AG09309 (cell line): Measurements from ENCODE around the gene MAST4.
A peak's percentile ranks its signal among the peaks of the same experiment; 100 is the strongest.

Experiments used
- DNase-seq: peaks from one replicate; pipeline ENCODE4 v3.0.0-alpha.2; 2010; ENCODE audit warnings: low read depth
- H3K4me3 ChIP-seq: 2 replicates; pipeline ENCODE4 v1.5.1; 2011; ENCODE audit warnings: mild to moderate bottlenecking, low read depth, low read length, moderate library complexity; ENCODE audit not compliant: control insufficient read depth
- CTCF ChIP-seq: IDR thresholded peaks from 2 replicates; pipeline ENCODE4 v1.5.1; 2011; ENCODE audit warnings: mild to moderate bottlenecking, low read depth, low read length, inconsistent platforms; ENCODE audit not compliant: insufficient read depth, control insufficient read depth; ENCODE audit errors: missing control alignments

The MAST4 gene

GRCh38 chr5:66986009-66986408 is 389.8 kb downstream of the MAST4 start:
- TF ChIP-seq CTCF = no peak
- no peak overlapping the region for H3K4me3 ChIP-seq
- DNase-seq = no peak

- DNase-seq = no peak
- no peak overlapping the region for H3K4me3 ChIP-seq
- no peak for TF ChIP-seq CTCF
Observed at GRCh38 chr5:66986534-66986933, 390.3 kb downstream of the MAST4 start.

GRCh38 chr5:66987126-66987525 is 390.9 kb downstream of the MAST4 start:
- TF ChIP-seq CTCF = no peak
- no peak overlapping the region for H3K4me3 ChIP-seq
- no peak for DNase-seq

GRCh38 chr5:66987540-66987939 is 391.3 kb downstream of the MAST4 start:
- H3K4me3 ChIP-seq = no peak overlapping the region
- no peak for DNase-seq
- no peak for TF ChIP-seq CTCF

GRCh38 chr5:66987949-66988838 is 392.0 kb downstream of the MAST4 start:
- peak; percentile 72 for TF ChIP-seq CTCF
- DNase-seq = no peak
- no peak overlapping the region for H3K4me3 ChIP-seq

- no peak for TF ChIP-seq CTCF
- no peak overlapping the region for H3K4me3 ChIP-seq
- no peak for DNase-seq
Observed at GRCh38 chr5:66989286-66989685, 393.1 kb downstream of the MAST4 start.
